GM12873 (cell line): ENCODE results near the gene ERICH6.

Source experiments
- TF ChIP-seq, protein P1 (sequence below): IDR thresholded peaks from 2 replicates; pipeline ENCODE4 v1.5.1; 2012; ENCODE audit warnings: low read depth, mild to moderate bottlenecking, moderate library complexity, low read length, control low read depth; ENCODE audit not compliant: insufficient read depth; ENCODE audit errors: missing control alignments

ERICH6 gene

GRCh38 chr3:150744919-150745211 lies 41.1 kb upstream of the ERICH6 start:
- TF ChIP-seq, protein P1, sequence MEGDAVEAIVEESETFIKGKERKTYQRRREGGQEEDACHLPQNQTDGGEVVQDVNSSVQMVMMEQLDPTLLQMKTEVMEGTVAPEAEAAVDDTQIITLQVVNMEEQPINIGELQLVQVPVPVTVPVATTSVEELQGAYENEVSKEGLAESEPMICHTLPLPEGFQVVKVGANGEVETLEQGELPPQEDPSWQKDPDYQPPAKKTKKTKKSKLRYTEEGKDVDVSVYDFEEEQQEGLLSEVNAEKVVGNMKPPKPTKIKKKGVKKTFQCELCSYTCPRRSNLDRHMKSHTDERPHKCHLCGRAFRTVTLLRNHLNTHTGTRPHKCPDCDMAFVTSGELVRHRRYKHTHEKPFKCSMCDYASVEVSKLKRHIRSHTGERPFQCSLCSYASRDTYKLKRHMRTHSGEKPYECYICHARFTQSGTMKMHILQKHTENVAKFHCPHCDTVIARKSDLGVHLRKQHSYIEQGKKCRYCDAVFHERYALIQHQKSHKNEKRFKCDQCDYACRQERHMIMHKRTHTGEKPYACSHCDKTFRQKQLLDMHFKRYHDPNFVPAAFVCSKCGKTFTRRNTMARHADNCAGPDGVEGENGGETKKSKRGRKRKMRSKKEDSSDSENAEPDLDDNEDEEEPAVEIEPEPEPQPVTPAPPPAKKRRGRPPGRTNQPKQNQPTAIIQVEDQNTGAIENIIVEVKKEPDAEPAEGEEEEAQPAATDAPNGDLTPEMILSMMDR = no peak

GRCh38 chr3:150744041-150744918 lies 40.6 kb upstream of the ERICH6 start:
- TF ChIP-seq, protein P1 = no peak

DNA sequence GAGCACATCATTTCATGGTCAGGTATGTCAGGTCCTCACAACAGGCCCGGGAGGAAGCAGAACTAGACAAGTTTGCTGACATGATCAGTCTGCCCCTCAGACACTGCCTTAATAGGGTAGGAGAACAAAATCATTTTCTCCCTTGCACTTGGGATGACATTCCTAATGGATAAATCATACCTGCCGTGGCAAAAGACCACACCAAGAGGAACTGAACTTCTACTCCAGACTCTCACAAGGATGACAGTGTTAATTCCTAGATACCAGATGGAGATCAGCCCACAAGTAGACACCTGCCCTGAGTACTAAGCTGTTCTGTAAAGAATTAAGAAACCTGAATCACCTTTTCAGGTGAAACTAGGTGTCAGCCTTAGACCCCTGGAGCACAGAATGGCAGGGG lies 39.8 kb upstream of the ERICH6 start:
- TF ChIP-seq, protein P1 = no peak

DNA sequence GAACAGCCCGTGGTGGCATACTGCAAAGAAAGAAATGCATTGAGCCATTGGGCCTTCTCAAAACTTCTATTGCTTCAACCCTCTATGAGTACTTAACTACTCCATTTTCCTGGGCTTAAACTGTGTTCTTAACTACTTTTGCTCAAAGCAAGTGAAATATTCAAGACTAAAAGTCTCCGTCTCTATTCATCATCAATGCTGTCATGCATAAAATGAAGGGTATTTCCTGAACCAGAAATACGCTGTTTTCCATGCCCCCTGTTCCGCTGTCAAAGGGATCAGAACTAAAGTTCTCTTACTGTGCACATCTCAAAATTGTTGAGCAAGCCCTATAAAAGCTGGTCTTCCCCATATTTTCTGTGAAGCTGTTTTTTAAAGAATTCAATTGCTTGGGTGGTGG lies 39.0 kb upstream of the ERICH6 start:
- TF ChIP-seq, protein P1 = no peak

DNA sequence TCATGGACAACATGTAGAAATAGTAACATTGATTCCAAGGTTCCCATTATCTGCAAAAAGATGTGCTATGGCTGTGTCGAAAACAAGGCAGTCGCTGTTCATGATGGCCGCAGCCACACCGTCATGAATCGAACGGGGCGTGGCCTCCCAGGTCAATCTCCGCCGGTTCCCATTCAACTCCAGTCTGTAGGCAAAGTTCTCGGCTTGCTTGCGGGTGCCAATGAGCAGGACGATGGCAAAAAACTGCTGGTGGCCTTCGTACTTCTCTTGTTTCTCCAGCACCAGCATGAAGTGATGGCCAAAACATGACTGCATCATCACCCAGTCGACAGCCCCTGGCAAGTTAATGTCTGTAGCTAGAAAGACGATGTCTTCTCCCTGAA lies 38.4 kb upstream of the ERICH6 start:
- TF ChIP-seq, protein P1 = no peak

- TF ChIP-seq, protein P1 = no peak
Measured at GRCh38 chr3:150741497-150742140, 37.9 kb upstream of the ERICH6 start.

DNA sequence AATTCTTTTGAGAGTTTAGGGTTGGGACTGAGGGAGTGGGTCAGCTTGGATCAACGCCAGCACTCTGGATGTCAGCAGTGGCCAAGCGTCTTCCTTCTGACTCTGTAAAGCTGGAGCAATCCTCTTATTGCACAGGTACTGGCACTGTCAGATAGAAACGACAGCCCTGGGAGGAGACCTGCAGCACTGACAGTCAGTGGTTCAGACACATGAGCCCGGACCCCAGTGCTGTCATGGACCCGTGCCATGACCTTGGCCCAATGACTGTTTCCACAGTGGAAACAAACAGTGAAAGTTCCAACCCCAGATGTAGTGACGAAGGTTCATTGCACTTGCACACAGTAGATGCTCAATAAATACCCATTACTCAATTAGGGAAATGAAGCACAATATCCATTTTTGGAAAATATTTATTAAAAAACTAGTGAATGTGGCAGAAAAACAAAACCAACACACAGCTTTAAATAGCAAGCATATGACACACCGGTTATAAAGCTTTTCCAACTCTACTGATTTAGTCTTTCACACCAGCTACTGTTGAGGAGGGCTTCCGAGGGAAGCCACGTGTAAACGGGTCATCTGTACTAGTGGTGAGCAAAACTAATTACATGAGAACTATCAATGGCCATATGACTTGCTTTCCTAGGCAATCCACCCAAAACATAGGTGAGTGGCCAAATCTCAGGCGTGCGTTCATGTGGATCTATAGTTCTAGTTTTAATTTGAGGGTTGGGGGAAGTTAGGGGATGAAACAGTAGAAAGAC lies 37.2 kb upstream of the ERICH6 start:
- TF ChIP-seq, protein P1 = no peak
